GM12872 (cell line): Measurements from ENCODE around the gene NUP133.

Experiments
- TF ChIP-seq, protein P1 (sequence below): IDR thresholded peaks from 3 replicates; pipeline ENCODE4 v1.5.1; 2011; ENCODE audit warnings: low read depth, mild to moderate bottlenecking, low read length, moderate library complexity; ENCODE audit not compliant: insufficient read depth

Gene NUP133

DNA sequence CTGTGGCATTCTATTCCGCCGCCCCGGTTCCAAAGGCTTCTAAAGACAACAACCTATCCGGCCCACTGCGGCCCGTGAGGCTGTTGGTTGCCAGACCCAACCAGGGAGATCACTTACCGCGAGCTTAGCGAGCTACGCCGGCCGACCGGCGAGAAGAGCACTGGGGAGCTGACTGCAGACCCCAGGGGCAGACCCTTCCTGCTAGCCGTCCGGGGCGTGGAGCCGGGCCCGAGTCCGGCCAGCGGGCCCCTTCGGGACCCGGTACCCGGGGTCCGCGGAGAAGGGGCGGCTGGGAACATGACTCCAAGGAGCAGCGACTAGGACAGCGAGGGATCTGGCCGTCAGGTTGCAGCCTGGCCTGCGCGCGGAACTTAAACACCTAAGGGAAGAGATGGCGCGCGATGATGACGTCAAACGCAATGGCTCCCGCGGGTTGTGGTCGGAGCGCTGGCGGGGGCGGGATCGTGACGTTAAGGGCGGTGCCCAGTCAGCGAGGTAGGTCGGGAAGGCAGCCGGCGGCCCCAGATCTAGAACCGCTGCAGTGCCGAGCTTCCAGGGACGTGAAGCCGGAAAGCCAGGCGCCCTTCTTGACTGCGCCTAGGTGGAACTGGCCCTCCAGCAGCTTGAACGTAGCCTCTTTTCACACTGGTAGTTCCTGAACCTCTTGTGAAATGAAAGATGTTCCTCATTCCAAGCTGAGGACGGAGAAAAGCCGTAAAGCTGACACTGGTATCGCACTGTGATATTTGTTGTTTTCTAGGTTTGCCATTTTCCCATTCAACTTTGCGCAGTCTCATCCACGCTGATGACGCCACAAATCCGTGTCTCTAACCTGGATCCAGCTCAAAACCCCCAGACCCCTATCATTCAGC, at the start of gene NUP133:
NUP133 (minus strand) TSS at position 391 of the 872 bp plus-strand sequence; CDS start at position 299, 92 bp downstream.
- TF ChIP-seq, protein P1, sequence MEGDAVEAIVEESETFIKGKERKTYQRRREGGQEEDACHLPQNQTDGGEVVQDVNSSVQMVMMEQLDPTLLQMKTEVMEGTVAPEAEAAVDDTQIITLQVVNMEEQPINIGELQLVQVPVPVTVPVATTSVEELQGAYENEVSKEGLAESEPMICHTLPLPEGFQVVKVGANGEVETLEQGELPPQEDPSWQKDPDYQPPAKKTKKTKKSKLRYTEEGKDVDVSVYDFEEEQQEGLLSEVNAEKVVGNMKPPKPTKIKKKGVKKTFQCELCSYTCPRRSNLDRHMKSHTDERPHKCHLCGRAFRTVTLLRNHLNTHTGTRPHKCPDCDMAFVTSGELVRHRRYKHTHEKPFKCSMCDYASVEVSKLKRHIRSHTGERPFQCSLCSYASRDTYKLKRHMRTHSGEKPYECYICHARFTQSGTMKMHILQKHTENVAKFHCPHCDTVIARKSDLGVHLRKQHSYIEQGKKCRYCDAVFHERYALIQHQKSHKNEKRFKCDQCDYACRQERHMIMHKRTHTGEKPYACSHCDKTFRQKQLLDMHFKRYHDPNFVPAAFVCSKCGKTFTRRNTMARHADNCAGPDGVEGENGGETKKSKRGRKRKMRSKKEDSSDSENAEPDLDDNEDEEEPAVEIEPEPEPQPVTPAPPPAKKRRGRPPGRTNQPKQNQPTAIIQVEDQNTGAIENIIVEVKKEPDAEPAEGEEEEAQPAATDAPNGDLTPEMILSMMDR, result no peak

- TF ChIP-seq, protein P1, result no peak
Measured at GRCh38 chr1:229557200-229557850, 49.2 kb upstream of the NUP133 start.

GRCh38 chr1:229554886-229555621, 46.9 kb upstream of the NUP133 start:
- TF ChIP-seq, protein P1, result no peak

- TF ChIP-seq, protein P1, result no peak
Measured at GRCh38 chr1:229553621-229554130, 45.5 kb upstream of the NUP133 start.

- TF ChIP-seq, protein P1, result no peak
Measured at GRCh38 chr1:229552732-229553131, 44.6 kb upstream of the NUP133 start.

- TF ChIP-seq, protein P1, result no peak
Measured at GRCh38 chr1:229550812-229551567, 42.8 kb upstream of the NUP133 start.

GRCh38 chr1:229547542-229547941, 39.4 kb upstream of the NUP133 start:
- TF ChIP-seq, protein P1, result no peak
